ENCODE results near the gene HPCAL1.

- TF ChIP-seq POLR2A (IDR thresholded peaks at IDR 0.05) (no peak), EP300 (IDR thresholded peaks at IDR 0.05) (no peak)
- TF ChIP-seq, protein P1, sequence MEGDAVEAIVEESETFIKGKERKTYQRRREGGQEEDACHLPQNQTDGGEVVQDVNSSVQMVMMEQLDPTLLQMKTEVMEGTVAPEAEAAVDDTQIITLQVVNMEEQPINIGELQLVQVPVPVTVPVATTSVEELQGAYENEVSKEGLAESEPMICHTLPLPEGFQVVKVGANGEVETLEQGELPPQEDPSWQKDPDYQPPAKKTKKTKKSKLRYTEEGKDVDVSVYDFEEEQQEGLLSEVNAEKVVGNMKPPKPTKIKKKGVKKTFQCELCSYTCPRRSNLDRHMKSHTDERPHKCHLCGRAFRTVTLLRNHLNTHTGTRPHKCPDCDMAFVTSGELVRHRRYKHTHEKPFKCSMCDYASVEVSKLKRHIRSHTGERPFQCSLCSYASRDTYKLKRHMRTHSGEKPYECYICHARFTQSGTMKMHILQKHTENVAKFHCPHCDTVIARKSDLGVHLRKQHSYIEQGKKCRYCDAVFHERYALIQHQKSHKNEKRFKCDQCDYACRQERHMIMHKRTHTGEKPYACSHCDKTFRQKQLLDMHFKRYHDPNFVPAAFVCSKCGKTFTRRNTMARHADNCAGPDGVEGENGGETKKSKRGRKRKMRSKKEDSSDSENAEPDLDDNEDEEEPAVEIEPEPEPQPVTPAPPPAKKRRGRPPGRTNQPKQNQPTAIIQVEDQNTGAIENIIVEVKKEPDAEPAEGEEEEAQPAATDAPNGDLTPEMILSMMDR (IDR thresholded peaks at IDR 0.05), result no peak
Measured at GRCh38 chr2:10410001-10410822, 107.5 kb downstream of the HPCAL1 start.

All from tibial nerve (tissue), 4 donors.